ENCODE results near the gene CASP14. TPM values are rescaled to one million over a fixed set of nuclear protein-coding genes. Genes with fewer than 3 reads are reported as not detected.

Gene CASP14, protein sequence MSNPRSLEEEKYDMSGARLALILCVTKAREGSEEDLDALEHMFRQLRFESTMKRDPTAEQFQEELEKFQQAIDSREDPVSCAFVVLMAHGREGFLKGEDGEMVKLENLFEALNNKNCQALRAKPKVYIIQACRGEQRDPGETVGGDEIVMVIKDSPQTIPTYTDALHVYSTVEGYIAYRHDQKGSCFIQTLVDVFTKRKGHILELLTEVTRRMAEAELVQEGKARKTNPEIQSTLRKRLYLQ
- not detected for total RNA-seq

DNA sequence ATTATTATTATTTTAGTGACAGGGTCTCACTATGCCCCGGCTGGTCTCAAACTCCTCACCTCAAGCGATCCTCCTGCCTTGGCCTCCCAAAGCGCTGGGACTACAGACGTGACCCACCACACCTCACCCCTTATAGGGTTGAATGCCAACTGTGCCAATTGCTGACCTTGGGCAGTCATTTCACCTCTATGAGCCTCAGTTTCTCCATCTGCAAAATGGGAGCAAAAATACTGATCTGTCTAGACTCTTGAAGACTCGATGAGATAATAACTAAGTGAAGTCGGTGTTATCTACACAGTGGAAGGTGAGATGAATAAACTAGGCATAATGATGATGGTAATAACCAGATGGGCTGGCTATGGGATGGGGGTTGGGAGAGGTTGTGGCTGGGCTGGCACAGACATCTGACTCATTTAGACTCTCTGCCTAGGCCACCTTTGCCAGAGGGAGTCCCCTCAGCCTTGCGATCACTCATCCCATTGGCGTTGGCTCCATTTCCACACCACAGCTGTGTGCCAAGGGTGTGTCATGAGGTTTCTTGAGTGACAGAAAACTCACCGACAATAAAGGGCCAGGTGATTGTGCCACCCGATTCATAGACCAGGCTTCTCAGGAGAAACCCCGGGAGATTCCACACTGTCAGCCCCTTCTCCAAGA lies at the start of gene CASP14:
CASP14 (plus strand) TSS at position 596 of the 657 bp plus-strand sequence. CDS start 2,772 bp downstream, outside the sequence.
- Mint-ChIP-seq H3K4me1 (ENCODE audit: low read depth) (no peaks in the 10 kb centered on the region), H3K36me3 (ENCODE audit: low read depth) (no peaks in the 10 kb centered on the region), H3K27me3 (peaks cover 39% of the 10 kb centered on the region), H3K9me3 (no peaks in the 10 kb centered on the region), H3K27ac (no peak within 1 kb of the TSS), H3K4me3 (no peak within 1 kb of the TSS)
- ChIA-PET POLR2A (interaction anchor here (0.6 kb wide), 1 partner anchor 776 kb away, joined by 3 read pairs; no protein-coding TSS in a partner anchor), CTCF (no interaction called here)
- TF ChIP-seq, protein P1, sequence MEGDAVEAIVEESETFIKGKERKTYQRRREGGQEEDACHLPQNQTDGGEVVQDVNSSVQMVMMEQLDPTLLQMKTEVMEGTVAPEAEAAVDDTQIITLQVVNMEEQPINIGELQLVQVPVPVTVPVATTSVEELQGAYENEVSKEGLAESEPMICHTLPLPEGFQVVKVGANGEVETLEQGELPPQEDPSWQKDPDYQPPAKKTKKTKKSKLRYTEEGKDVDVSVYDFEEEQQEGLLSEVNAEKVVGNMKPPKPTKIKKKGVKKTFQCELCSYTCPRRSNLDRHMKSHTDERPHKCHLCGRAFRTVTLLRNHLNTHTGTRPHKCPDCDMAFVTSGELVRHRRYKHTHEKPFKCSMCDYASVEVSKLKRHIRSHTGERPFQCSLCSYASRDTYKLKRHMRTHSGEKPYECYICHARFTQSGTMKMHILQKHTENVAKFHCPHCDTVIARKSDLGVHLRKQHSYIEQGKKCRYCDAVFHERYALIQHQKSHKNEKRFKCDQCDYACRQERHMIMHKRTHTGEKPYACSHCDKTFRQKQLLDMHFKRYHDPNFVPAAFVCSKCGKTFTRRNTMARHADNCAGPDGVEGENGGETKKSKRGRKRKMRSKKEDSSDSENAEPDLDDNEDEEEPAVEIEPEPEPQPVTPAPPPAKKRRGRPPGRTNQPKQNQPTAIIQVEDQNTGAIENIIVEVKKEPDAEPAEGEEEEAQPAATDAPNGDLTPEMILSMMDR (IDR thresholded peaks at IDR 0.05), result no peak
- no peak for ATAC-seq
- intact Hi-C loops (cut with micrococcal nuclease), result no loop called here
- no peak for DNase-seq

GRCh38 chr19:15008308-15008707 lies 41.0 kb upstream of the CASP14 start:
- TF ChIP-seq, protein P1 (IDR thresholded peaks at IDR 0.05), result no peak
- H3K27me3 Mint-ChIP-seq, result peaks cover 39% of the 10 kb centered on the region
- H3K4me1 Mint-ChIP-seq (ENCODE audit: low read depth), result no peaks in the 10 kb centered on the region
- POLR2A ChIA-PET, result no interaction called here
- ATAC-seq (no peak), DNase-seq (no peak)
- H3K36me3 Mint-ChIP-seq (ENCODE audit: low read depth), result no peaks in the 10 kb centered on the region
- no peaks in the 10 kb centered on the region for H3K9me3 Mint-ChIP-seq
- no peak overlapping the region for H3K4me3 Mint-ChIP-seq
- CTCF ChIA-PET, result interaction anchor here (0.6 kb wide), 1 partner anchor 34 kb away, joined by 3 read pairs; no protein-coding TSS in a partner anchor
- H3K27ac Mint-ChIP-seq, result no peak overlapping the region
- intact Hi-C loops (cut with micrococcal nuclease), result no loop called here

DNA sequence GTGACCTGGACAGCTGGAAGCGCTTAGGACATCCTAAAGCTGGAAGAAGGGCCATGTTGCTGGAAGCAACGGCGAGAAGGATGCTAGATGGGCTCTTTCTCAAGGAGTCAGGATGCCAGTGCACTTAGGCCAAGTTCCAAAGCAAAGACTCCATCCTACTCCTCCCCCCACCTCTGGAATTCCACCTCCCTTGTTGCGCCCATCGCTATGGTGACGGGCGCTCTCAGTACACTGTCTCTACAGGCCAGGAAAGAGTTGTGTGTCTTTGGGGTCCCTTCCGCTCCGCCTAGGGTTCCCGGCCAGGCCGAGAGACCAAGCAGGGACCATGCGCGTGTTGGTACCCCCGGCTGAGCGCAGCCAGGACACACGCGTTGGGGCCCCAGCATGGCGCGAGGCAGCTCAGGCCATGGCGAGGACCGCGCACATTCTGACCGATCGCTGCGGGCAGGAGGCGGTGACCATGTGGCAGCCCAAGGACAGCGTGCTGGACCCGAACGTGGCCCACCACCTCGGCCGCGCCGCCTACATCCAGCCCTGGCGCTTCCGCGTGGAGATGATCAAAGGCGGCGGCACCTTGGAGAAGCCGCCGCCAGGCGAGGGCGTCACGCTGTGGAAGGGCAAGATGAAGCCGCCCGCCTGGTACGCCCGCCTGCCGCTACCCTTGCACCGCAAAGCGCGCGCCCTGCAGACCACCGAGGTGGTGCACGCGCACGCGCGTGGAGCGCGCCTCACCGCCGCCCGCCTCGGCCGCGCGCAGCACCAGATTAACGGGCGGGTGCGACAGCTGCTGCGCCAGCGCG lies 38.6 kb upstream of the CASP14 start:
- intact Hi-C loops (cut with micrococcal nuclease), result no loop called here
- no peak for ATAC-seq
- peak; percentile 3 for DNase-seq

DNA sequence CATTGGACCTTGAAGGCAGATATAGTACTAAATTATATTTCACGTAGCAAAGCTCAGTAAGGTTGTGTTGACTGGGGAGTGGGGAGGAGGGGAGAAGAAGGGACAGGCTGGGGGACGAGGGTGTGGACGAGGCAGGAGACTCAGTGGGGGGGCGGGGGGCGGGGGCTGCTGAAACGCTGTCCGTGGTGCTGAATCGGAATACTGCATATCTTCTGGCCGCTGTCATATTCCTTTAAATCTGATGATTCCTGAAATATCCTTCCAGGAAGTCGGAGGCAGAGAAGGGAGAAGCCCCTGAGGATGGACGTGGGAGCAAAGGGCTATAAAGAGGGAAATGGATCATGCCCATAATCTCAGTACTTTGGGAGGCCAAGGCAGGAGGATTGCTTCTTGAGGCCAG lies 34.7 kb upstream of the CASP14 start:
- no peaks in the 10 kb centered on the region for H3K36me3 Mint-ChIP-seq (ENCODE audit: low read depth)
- H3K9me3 Mint-ChIP-seq, result no peaks in the 10 kb centered on the region
- ATAC-seq (no peak), DNase-seq (no peak)
- H3K27me3 Mint-ChIP-seq, result peaks cover 42% of the 10 kb centered on the region
- intact Hi-C loops (cut with micrococcal nuclease), result no loop called here
- POLR2A ChIA-PET, result no interaction called here
- no peak overlapping the region for H3K4me3 Mint-ChIP-seq
- TF ChIP-seq, protein P1 (IDR thresholded peaks at IDR 0.05), result no peak
- CTCF ChIA-PET, result no interaction called here
- H3K4me1 Mint-ChIP-seq (ENCODE audit: low read depth), result no peaks in the 10 kb centered on the region
- no peak overlapping the region for H3K27ac Mint-ChIP-seq

More for the DNA sequence above, 38.6 kb upstream of the CASP14 start:
- Mint-ChIP-seq H3K36me3 (ENCODE audit: low read depth) (no peaks in the 10 kb centered on the region), H3K9me3 (no peaks in the 10 kb centered on the region), H3K4me3 (no peak overlapping the region), H3K27me3 (peaks cover 49% of the 10 kb centered on the region), H3K27ac (no peak overlapping the region), H3K4me1 (ENCODE audit: low read depth) (no peaks in the 10 kb centered on the region)
- POLR2A ChIA-PET, result no interaction called here
- TF ChIP-seq, protein P1 (IDR thresholded peaks at IDR 0.05), result no peak
- CTCF ChIA-PET, result no interaction called here

All from activated CD8-positive, alpha-beta T cell treated with anti-CD3 and anti-CD28 coated beads for 36 hours (primary cell).